HG03139 (cell line): Measurements from ENCODE around the gene PPP2R1B.
"Not testable (repeated sequence)": the region's sequence is repeated elsewhere in the genome, so short reads cannot be mapped to it uniquely, and the experiment has no call there.

Source experiments
- ATAC-seq: cut with Tn5 transposase; IDR thresholded peaks from one replicate; pipeline ENCODE4 v1.9.1; 2021; ENCODE audit not compliant: unreplicated experiment

Gene PPP2R1B

DNA sequence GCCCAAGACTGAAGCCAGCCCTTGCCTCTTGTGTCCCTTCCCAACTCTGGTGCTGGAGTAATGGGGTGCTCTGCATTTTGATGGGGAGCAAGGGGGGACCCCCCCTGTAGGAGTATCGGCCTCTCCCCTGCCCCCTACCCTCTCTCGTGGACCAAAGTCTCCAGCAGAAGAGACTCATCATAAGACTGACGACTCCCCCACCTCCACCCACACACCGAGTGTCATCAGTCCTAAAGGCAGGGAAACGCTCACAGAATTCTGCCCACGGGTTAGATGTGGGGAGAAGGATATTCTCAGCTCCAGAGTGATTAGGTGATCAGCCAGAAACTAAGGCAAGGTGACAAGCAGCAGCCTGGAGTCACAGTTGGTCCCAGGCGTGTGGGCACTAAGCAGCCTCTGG lies 38.8 kb downstream of the PPP2R1B start:
- ATAC-seq, result no peak

DNA sequence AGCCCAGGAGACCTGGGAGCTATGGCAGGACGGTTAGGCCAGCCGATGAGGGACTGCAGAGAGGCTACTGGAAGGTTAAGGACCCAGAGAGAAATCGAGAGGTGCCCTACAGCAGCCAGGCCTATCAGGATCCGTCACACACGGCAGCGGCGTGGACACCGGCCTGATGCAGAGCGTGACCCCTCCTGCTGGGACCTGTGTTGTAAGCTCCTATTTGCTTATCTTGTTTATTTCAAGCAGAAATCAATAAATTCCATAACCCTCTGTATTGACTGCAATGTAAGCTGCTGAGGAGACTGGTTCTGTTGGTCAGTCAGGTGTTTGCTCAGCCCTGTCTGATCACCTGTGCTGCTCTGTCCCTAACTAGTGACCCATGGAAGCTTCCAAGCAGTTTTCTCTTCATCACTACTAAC lies 39.9 kb downstream of the PPP2R1B start:
- ATAC-seq, result no peak

DNA sequence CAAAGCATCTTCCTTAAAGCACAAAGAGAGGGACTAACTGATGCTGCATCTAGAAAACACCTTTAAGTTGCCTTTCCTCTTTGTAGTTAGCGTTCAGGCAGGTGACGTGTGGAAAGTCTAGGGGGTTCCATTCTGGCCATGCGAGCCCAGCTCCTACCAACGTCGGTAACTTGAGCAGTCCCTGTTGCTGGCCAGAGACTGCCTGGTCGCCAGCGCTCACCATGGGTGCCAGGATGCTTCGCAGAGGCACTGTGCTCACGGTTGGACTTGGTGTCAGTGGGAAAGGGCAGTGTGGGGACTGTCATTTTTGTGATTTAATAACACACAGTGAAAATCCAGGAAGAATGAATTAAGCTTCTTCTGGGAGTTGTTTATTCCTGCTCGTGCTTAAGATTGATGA lies 40.6 kb downstream of the PPP2R1B start:
- no peak for ATAC-seq

DNA sequence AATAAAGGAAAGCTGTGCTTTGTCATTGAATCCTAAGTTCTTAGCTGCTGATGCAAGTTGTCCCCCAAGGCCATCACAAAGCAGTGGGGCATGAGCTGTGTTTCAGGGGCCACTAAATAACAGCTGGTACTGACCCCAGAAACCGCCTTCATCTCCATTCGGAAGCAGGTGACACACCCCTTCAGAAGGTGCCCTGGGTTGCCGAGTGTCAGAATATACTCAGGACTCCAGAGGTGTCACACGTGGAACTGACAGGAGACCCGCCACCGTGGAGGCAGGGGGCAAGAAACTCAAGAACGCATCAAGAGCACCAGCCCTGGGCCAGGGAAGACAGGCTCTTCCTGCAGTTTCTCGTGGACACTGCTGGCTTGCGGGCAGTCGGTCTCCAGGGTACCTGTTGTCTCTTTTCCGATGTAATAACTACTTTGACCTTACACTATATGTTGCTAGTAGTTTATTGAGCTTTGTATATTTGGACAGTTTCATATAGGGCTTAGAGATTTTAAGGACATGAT lies 41.5 kb downstream of the PPP2R1B start:
- ATAC-seq, result no peak

DNA sequence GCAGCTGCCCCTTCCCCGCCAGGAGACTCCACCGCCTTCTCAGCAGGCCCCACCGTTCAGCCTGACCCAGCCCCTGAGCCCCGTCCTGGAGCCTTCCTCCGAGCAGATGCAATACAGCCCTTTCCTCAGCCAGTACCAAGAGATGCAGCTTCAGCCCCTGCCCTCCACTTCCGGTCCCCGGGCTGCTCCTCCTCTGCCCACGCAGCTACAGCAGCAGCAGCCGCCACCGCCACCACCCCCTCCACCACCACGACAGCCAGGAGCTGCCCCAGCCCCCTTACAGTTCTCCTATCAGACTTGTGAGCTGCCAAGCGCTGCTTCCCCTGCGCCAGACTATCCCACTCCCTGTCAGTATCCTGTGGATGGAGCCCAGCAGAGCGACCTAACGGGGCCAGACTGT lies 42.6 kb downstream of the PPP2R1B start:
- ATAC-seq, result no peak

DNA sequence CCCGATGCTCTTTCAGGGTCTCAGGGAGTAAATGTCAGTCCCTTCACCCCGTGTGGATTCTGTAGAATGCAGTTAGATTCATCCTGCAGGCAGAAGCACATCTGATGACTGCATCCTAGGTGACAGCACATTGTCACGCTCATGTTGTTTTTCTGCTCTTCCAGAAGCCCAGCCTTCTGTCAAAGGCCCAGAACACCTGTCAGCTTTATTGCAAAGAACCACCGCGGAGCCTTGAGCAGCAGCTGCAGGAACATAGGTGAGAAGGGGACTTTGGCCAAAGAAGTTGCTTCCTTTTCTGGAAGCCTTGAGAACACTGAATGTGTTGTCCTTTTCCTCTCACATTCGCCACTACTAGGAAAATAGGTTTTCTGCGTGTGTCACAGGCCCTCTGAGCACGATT lies 43.7 kb downstream of the PPP2R1B start:
- no peak for ATAC-seq

DNA sequence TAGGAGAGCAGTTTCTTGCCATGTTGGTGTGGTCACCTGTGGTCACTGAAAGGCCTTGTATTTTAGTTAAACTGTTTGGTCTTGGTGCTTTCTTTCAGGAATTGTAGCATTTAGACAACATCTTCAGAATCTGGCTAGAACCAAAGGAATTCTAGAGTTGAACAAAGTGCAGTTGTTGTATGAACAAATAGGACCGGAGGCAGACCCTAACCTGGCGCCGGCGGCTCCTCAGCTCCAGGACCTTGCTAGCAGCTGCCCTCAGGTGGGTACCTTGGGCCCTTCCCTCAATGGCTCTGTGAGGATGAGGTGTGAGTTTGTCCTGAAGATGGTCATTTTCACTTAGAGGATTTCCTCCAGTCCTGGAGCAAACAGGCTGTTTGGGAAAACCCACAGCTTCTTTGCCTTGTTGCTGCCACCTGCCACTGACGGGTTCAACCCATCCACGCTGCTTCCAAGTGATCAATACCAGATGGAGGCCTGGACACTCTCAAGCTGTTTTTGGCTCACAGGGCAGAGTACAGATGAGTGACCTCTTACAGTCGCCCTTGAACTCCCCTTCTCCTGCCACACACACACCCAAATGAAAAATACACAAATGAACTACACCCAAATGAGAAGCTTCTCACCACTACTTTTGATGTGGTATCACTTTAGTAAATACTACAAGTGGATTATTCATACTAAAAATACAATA lies 45.2 kb downstream of the PPP2R1B start:
- ATAC-seq, result no peak

DNA sequence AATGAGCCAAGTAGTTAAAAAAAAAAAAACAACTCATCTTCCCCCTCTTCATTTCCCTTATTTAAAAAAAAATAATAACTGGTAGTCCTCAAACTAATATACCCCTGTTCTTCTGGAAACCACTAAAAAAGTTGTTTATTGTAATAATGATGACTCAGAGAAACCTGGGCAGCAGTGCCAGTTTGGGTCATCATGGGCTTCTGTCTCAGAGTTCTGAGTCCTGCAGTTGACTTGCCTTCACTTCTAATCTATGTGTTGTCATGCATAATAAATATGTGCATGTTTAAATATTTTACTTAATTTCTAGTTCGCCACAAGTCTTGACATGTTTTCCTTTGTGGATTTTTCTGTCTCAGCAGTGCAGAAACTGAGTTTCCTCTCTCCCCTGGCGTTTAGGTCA lies 46.8 kb downstream of the PPP2R1B start:
- no peak for ATAC-seq

DNA sequence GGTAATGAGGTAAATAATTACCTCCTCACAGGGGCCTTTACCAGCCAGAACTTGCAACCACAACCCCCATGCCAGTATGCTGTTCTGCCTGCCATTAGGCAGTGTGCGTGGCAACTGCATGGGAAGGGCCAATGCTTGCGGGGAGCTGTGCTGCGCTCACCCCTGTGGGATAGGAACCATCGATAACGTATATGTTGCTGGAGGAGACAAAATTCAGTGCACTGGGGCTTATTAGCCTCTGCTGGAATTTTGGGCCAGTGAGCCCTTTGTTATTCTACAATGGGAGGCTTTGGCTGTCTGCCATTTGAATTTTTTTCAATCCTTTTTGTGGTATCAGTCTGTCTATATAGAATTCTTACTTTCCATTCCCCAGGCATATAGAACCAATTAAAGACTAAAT lies 47.3 kb downstream of the PPP2R1B start:
- no peak for ATAC-seq

DNA sequence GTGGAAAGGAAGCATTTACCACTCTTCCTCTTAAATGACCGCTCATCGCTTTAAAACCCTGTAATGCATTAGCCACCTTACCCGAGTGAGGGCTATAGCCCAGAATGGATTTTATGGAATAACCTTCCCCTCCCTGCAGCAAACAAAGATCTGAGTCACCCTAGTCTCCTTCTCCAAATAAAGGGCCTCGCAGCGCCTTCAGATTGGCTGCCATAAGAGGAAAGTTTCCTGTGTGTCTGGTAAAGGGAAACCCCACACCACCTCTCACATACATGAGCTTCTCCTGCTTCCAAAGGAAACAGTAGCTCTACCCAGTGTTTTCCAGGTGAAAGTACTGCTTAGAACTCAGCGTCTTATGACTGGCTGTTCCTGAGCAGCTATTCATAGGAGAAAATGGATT lies 47.8 kb downstream of the PPP2R1B start:
- no peak for ATAC-seq

DNA sequence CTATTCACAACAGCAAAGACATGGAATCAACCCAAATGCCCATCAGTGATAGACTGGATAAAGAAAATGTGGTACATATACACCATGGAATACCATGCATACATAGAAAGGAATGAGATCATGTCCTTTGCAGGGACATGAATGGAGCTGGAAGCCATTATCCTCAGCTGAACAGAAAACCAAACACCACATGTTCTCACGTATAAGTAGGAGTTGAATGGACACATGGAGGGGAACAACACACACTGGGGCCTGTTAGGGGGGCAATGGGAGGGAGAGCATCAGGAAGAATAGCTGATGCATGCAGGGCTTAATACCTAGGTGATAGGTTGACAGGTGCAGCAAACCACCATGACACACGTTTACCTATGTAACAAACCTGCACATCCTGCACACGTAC lies 48.5 kb downstream of the PPP2R1B start:
- not testable (repeated sequence) for ATAC-seq

DNA sequence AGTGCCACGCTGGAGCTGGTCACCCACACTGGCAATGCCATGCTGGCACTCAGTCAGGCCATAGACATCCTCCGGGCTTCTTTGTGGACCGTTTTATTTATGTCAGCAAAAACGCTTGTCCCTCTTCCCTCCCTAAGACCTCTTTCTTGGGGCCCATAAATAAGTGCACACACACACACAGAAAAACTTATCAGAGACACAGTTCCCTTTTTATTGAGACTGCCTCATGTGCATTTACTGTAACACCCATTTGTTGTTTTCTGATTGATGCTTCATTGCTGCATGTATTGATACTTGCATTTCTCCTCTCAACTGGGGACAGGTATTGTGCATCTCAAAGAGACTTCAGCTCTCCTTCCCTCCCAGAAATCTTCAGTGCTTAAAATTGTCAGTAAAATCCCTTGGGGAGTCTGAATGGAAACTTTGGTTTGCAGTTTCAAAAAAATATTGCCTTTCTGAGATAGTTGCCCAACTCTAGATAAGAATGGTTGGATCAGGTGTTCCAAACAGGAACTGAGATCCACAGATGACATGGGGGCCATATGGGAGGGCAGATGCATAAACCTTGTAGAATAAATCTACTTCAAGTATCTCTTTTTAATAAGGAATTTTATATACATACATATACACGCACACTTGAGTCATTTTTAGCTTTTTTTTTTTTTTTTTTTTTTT lies 50.9 kb downstream of the PPP2R1B start:
- ATAC-seq, result no peak

DNA sequence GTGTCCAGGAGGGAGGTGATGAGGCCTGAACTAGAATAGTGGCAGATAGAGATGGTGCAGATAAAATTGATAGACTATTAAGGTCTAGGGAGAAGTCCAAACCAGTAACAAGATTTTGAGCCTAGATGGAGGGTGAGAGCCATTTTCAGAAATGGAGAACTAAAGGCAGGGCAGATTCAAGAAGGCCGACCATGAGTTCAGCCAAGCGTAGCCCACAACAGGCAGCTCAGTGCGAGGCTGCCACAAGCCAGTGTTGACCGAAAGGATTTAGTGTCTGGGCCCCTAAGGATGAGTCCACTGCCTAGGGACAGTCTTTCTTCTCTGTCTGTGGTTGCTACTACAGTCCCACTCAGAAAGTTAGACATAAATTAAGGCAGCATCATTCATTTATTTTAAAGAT lies 51.7 kb downstream of the PPP2R1B start:
- ATAC-seq, result peak; percentile 65

DNA sequence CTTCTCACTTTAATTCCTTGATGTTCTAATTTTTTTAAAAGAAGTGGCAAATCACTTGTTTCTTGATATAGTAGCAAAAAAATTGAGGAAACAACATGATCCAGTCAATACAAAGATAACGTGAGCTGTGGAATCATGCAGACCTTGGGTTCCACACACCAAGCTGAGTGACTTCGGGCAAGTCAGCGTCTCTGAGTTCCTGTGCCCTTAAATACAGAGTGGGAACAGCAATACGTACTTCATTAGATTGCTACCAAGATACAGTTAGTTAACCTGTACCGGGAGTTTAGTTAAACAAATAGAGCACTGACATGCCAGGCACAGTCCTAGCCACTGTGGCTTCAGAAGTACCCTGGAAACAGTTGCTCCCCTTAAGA lies 58.5 kb downstream of the PPP2R1B start:
- no peak for ATAC-seq

DNA sequence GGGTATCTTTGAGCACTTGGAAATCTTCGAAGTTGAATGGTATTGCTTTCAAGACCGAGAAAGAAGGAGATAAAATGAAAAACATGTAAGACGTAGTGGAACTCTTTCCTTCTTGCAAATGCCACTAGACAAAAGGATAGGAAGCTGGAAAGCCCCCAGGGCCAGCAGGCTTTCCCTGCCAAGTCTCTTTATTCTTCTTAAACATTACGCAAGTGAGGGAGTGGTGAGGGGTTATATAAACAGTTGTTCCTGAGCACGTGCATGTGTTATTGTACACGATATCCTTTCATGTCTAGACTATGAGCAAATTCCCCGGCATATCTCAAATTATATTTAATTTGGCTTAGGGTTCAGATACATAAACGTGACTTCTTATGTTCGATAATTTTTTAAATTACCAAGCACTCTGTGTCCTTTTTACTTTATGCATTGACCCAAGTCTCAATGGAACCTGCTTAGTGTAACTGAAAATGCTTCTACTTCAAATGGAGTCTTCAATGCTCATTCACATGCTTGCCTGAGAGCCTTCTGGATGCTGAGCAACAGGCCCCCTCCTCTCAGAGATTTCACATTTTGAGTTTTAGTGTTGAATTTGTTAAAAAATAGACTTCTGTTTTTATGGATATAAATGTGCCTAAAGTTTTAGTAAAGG lies 59.0 kb downstream of the PPP2R1B start:
- no peak for ATAC-seq

DNA sequence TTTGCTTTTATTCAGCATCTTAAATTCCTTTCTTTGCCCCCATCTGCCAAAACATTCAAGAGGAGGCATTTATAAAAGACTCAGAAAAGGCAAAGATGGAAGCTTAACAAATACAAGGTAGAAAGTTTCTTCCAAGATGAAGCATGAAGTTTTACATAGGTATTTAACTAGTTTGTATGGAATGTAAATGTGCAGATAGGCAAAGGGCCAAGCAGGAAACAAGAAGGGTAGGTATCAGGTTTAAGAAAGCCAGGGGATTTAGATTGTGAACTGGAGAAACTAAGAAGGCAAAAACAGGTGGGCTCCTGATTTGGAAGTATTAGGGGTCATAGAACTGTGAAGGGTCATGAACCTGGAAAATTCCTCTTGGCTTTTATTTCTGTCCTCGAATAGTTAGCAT lies 62.6 kb downstream of the PPP2R1B start:
- no peak for ATAC-seq

DNA sequence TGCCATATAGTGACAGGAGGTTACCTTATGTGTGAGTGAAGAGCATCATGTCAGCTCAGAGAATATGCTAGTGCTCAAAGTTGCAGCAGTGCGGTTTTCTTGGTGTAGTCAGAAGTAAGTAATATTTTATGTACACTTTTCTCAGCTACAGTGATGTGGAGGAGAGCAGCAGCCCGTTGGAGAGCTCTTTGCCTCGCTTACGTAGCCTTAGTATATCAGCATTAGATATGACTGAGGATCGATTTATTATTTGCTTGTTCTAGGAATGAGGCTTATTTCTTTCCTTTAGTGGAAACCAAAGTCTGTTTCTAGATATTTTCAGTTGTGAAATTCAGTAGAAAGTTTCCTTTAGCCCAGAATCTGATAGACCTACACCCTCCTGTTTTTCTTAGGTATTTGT lies 63.6 kb downstream of the PPP2R1B start:
- no peak for ATAC-seq

DNA sequence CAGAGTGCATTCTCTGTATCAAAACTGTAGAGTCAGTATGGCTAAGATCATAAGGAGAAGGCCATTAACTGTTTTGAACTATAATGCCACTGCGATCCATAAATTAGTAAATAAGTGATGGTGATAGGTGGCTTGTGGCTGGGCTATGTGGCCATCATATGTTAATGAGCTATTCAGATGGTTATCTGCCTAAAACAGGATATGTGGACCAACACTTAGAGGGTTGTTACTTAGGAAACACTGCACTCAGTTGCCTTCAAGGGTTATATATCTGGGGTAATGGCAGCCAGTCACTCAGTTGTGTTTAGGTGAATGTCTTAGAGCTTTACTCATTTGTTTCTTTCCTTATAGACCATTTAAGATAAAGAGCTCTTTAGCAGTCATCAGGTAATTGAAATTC lies 66.0 kb downstream of the PPP2R1B start:
- no peak for ATAC-seq

DNA sequence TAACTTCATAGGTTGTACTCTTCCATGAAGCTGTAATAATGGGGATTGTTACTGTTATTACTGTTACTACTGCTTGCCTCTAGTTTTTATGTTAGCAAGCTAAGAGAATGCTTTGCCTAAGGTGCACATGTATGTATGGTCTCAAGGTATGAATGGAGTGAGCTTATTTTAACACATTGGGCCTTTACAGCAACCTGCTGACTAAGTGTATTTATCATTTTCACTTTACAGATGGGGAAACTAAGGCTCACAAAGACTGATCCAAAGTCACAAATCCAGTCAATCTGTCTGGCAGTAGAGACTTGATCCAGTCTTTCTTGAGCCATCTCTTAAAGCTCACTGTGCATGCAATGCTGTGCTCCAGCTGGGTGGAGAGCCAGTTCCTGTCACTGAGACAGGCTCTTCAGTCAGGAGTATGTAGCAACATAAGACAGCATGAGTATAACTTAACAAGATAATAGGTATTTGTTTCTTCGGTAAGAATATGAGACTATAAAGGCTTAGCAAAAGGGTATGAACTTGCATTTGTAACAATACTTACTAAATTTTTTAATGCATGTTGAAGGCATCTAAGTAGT lies 66.5 kb downstream of the PPP2R1B start:
- no peak for ATAC-seq

DNA sequence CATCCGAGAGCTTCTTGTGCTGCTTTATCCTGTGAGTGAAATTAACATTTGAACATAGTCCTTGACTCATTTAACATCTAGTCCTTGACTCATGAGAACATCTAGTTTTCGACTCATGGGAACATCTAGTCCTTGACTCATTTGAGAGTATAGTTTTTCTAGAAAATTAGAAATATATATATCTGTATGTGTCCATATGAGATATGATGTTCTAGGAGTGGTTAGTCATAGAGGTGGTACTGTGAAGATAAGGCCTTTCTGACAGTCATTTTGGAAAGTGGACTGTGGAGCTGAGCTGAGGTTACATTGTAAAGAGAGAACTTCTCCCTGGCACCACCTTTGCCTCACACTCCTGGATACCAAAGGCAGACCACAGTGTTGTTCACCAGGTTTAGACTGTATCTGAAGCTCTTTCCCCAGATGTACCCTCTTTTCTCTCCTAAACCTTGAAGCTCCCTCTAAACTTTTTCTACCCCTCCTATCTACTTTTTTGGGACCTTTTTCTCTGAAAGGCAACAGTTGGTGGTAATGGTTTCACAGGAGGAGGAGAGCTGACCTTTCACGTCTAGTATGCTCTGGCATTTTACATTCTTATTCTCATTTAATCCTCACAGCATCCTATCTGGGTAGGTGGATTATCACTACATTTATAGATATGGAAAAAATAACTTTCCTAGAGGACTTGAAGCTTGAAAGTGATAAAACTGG lies 67.2 kb downstream of the PPP2R1B start:
- no peak for ATAC-seq

DNA sequence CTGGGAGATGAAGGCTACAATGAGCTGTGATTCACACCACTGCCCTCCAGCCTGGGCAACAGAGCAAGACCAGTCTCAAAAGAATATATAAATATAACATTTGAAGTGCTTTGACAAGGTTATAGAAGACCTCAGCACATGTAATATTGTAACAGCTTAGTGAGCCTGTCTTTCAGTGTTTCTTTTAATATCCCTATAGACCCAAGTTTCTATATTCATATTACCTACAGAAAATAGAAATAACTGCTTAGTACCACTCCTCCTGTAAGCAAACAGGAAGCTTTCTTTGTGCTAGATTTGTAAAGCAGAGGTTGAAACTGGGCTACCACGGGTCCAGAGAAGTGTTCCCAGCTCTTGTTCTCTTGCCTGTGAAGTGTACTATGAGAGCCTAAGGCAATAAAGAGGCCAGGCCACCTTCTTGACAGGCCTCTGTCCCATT lies 68.2 kb downstream of the PPP2R1B start:
- ATAC-seq, result peak; percentile 46
